GM21381 (cell line): Measurements from ENCODE around the gene SLC4A5.
"Not testable (repeated sequence)": the region's sequence is repeated elsewhere in the genome, so short reads cannot be mapped to it uniquely, and the experiment has no call there.

Source experiments
- ATAC-seq: cut with Tn5 transposase; IDR thresholded peaks from one replicate; pipeline ENCODE4 v1.9.1; 2021; ENCODE audit warnings: mild to moderate bottlenecking, moderate library complexity; ENCODE audit not compliant: unreplicated experiment

Gene SLC4A5

GRCh38 chr2:74201596-74201995 is 141.6 kb downstream of the SLC4A5 start:
- no peak for ATAC-seq

- ATAC-seq = no peak
Measured at GRCh38 chr2:74201196-74201595, 142.0 kb downstream of the SLC4A5 start.

GRCh38 chr2:74199871-74200305 is 143.3 kb downstream of the SLC4A5 start:
- no peak for ATAC-seq

GRCh38 chr2:74199275-74199701 is 143.9 kb downstream of the SLC4A5 start:
- no peak for ATAC-seq

- peak; percentile 85 for ATAC-seq
Measured at GRCh38 chr2:74198461-74199274, 144.5 kb downstream of the SLC4A5 start, which contains the start of gene MTHFD2. Gene MTHFD2, plus strand, starts transcription at chr2:74198615. Its CDS starts 27 bp downstream, at chr2:74198642.

DNA sequence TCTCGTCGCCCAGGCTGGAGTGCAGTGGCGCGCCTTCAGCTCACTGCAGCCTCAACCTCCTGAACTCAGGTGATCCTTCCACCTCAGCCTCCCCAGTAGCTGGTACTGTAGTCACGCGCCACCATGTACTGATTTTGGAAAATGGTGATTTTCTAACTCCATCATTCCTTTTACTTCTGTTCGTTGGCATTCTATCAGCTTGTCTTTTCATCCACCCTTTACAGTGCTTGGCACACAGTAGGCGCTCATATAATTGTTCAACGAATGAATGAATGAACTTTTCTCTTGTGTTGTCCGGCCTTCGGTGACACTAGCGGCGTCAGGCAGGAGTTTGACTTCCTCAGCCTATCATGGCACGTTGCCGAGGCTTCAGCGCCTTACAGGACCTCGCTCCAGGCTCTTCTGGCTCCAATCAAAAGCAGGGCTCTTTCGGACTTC is 145.2 kb downstream of the SLC4A5 start:
- ATAC-seq = no peak

DNA sequence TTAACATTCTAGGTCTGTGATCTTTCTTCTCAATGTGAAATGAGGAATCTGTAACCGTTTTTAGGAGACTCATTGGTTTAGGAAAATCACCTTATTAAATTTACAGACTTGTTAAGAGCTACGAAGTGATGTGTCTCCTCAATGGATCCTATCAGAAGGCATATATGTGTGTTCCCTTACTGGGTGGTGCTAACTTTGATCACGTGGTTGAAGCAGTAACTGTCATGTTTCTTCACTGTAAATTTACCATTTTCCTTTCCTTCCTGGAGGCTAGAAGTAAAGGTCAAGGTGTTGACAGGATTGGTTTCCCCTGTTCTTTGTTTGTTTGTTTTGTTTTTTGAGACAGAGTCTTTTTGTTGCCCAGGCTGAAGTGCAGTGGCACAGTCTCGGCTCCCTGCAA is 146.2 kb downstream of the SLC4A5 start:
- ATAC-seq = no peak

- no peak for ATAC-seq
Measured at GRCh38 chr2:74194799-74195198, 148.4 kb downstream of the SLC4A5 start.

- ATAC-seq = no peak
Measured at GRCh38 chr2:74191596-74192380, 151.4 kb downstream of the SLC4A5 start.

GRCh38 chr2:74188696-74189095 is 154.5 kb downstream of the SLC4A5 start:
- no peak for ATAC-seq

GRCh38 chr2:74188018-74188601 is 155.1 kb downstream of the SLC4A5 start:
- ATAC-seq = no peak

GRCh38 chr2:74186706-74187105 is 156.5 kb downstream of the SLC4A5 start:
- not testable (repeated sequence) for ATAC-seq

- ATAC-seq = peak; percentile 59
Measured at GRCh38 chr2:74186038-74186437, 157.2 kb downstream of the SLC4A5 start.

DNA sequence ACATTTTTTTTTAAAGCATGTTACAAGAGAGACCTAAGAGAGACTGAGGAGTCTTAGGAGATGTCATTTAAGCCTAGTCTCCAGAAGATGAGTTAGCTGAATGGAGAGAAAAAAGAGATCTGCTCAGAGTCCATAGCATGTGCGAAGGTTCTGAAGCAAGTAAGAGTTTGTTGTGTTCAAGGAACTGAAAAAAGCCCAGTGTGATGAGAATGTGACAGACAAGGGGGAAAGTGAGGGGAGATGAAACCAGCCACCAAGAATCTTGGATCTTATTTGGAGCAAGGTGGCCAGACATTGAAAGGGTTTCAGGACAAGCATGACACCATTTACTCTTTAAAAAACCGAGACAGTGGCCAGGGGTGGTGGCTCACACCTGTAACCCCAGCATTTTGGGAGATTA is 159.3 kb downstream of the SLC4A5 start:
- no peak for ATAC-seq

DNA sequence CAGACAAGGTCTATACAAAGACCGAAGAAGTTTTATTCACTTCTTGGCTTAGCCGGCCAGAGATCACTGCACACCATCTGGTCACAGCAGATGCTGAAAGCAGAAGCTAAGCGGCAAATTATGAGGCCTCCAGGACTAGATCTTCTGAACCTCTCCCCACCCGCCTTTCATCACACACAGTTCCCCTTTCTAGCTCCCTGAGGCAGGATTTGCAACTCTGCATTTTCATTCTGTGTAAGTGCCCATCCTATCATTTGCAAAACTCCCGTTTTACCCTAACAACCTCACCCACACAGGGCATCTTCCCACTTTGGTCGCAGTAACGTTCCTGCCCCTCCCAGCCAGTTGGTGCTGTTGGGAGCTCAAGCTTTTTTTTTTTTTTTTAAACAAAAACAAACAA is 161.5 kb downstream of the SLC4A5 start:
- ATAC-seq = no peak

GRCh38 chr2:74179063-74179865 is 164.0 kb downstream of the SLC4A5 start:
- ATAC-seq = peak; percentile 6

- peak; percentile 78 for ATAC-seq
Measured at GRCh38 chr2:74178211-74179062, 164.8 kb downstream of the SLC4A5 start, which contains the start of gene MOB1A. Gene MOB1A, minus strand, starts transcription at chr2:74178879. Its CDS starts 205 bp downstream, at chr2:74178674.

DNA sequence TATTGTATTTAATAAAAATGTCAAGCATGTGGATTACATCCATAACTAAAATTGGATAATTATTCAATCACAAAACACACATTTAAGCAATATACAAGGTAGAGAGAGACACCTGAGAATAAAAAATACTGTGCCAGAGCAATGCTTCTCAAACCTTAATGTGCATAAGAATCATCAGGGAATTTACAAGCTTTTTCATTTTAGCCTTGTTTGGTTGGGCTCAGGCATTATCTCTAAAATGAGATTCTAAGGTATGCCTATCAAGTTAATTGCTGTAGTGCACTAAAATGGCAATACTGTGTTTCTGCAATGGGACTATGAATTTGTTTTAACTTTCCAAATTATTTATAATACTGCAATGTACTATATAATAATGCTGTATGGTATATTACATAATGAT is 165.5 kb downstream of the SLC4A5 start:
- no peak for ATAC-seq

- ATAC-seq = no peak
Measured at GRCh38 chr2:74174909-74175308, 168.3 kb downstream of the SLC4A5 start.

GRCh38 chr2:74168739-74169138 is 174.5 kb downstream of the SLC4A5 start:
- ATAC-seq = no peak
